ENCODE results near the gene DAND5. TPM values are rescaled to one million over a fixed set of nuclear protein-coding genes. Genes with fewer than 3 reads are reported as not detected.
A peak's percentile ranks its signal among the peaks of the same experiment; 100 is the strongest.

Gene DAND5
- total RNA-seq, 1 experiment from 2014 or later: 0.17 TPM

DNA sequence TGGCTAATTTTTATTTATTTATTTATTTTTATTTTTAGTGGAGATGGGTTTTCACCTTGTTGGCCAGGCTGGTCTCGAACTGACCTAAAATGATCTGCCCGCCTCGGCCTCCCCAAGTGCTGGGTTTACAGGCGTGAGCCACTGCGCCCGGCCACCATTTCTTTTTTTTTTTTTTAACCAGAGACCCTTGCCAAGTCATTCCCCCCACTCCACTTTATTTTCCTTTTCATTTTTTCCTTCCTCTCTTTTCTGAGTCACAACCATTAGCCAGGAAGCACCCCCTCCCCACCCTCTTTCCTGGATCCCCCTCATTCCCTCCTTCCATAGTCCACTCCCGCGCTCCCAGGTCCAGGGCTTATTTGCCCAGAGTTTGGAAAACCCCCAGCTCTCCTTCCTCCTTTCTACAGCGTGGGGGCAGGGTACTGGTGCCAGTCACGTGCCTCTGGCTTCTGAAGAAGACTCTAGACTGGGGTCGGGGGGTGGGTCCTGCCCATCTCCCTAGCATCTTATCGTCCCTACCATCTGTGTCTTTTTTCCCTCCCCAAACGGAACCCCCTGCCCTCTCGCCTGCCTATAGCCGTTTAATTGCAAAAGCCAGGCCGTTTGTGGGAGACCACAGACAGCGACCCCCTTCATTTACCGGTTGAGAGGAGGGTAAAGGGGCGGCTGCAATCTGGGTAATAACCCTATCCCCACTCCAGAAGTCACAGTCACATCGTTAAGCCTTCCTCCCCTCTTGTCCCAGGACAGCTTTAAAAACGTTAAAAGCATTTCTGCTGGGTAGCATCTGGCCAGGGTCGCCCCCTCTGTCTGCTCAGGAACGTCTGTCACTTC is 32.1 kb upstream of the DAND5 start:
- no peaks in the 10 kb centered on the region for H3K9me3 ChIP-seq (ENCODE audit: low read depth, low read length, poor library complexity, severe bottlenecking)
- DNase-seq (ENCODE audit: low spot score): peak; percentile 70
- peaks cover 34% of the 10 kb centered on the region for H3K4me1 ChIP-seq (ENCODE audit: insufficient read depth, low read length, poor library complexity, severe bottlenecking)
- H3K4me3 ChIP-seq (ENCODE audit: low read depth, low read length, poor library complexity, severe bottlenecking): peak overlapping the region; percentile 91
- BruUV-seq (replicated peaks): no TSS peak
- ChIA-PET CTCF (interaction anchor here (0.6 to 0.7 kb wide), 2 partner anchors 15 to 161 kb away, joined by 3 to 12 read pairs; no protein-coding TSS in a partner anchor), POLR2A (ENCODE audit: low non-redundant PET) (no interaction called here)
- intact Hi-C loops (cut with micrococcal nuclease; ENCODE audit: unreplicated experiment): no loop called here
- no peaks in the 10 kb centered on the region for H3K27me3 ChIP-seq (replicated peaks; ENCODE audit: insufficient read depth, low read depth, low read length, poor library complexity)
- TF ChIP-seq, protein P1, sequence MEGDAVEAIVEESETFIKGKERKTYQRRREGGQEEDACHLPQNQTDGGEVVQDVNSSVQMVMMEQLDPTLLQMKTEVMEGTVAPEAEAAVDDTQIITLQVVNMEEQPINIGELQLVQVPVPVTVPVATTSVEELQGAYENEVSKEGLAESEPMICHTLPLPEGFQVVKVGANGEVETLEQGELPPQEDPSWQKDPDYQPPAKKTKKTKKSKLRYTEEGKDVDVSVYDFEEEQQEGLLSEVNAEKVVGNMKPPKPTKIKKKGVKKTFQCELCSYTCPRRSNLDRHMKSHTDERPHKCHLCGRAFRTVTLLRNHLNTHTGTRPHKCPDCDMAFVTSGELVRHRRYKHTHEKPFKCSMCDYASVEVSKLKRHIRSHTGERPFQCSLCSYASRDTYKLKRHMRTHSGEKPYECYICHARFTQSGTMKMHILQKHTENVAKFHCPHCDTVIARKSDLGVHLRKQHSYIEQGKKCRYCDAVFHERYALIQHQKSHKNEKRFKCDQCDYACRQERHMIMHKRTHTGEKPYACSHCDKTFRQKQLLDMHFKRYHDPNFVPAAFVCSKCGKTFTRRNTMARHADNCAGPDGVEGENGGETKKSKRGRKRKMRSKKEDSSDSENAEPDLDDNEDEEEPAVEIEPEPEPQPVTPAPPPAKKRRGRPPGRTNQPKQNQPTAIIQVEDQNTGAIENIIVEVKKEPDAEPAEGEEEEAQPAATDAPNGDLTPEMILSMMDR (conservative IDR thresholded peaks at IDR 0.05; ENCODE audit: low read depth, low read length): no peak
- TF ChIP-seq EZH2 (IDR thresholded peaks at IDR 0.05; ENCODE audit: borderline replicate concordance, low read depth, low read length, poor library complexity, severe bottlenecking): no peak
- peak overlapping the region; percentile 95 for H3K27ac ChIP-seq (ENCODE audit: low read depth, low read length, poor library complexity, severe bottlenecking)
- H3K36me3 ChIP-seq (ENCODE audit: insufficient read depth, low read length, poor library complexity, severe bottlenecking): peaks cover 36% of the 10 kb centered on the region

DNA sequence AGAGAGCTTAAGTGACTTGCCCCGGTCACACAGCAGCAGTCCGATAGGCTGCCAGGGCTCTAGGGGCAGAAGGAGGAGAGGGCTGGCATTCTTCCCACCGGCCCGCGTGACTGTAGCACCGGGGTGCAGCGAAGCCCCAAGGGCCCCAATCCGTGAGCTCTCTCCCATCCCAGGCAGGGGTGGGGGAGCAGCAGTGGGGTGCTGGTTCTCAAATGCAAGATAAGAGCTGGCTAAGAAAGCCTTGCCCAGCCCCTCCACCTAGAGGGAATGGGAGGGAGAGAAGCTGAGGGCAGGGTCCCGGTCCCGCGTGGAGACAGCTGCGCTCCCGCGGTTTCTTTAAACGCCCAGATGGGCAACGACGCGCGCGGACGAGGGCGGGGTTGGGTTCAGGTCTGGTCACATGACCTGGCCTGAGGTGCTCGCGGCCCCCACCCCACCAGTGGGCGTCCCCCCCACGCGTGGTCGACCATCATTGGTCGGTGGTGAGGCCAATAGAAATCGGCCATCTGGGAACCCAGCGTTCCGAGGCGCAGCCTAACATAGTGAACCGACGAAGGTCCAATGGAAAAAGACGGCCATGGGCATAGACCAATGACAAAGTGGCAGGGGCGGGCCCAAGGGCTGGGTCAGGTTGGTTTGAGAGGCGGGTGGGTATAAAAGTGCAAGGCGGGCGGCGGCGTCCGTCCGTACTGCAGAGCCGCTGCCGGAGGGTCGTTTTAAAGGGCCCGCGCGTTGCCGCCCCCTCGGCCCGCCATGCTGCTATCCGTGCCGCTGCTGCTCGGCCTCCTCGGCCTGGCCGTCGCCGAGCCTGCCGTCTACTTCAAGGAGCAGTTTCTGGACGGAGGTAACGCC is 31.2 kb upstream of the DAND5 start, which contains the start of gene CALR:
Gene CALR (plus strand): TSS at position 683 of the 852 bp plus-strand sequence. CDS start 71 bp downstream, at position 754.
- Histone ChIP-seq H3K9me3 (ENCODE audit: low read depth, low read length, poor library complexity, severe bottlenecking) (no peaks in the 10 kb centered on the region), H3K27me3 (replicated peaks; ENCODE audit: insufficient read depth, low read depth, low read length, poor library complexity) (no peaks in the 10 kb centered on the region), H3K36me3 (ENCODE audit: insufficient read depth, low read length, poor library complexity, severe bottlenecking) (peaks cover 44% of the 10 kb centered on the region), H3K4me3 (ENCODE audit: low read depth, low read length, poor library complexity, severe bottlenecking) (peak within 1 kb of the TSS; percentile 91), H3K27ac (ENCODE audit: low read depth, low read length, poor library complexity, severe bottlenecking) (peak within 1 kb of the TSS; percentile 95), H3K4me1 (ENCODE audit: insufficient read depth, low read length, poor library complexity, severe bottlenecking) (peaks cover 32% of the 10 kb centered on the region)
- no TSS peak for BruUV-seq (replicated peaks)
- intact Hi-C loops (cut with micrococcal nuclease; ENCODE audit: unreplicated experiment): no loop called here
- ChIA-PET CTCF (interaction anchor here (0.5 to 0.6 kb wide), 2 partner anchors 161 to 162 kb away, joined by 3 to 4 read pairs; no protein-coding TSS in a partner anchor), POLR2A (ENCODE audit: low non-redundant PET) (no interaction called here)
- TF ChIP-seq, protein P1 (conservative IDR thresholded peaks at IDR 0.05; ENCODE audit: low read depth, low read length): no peak
- TF ChIP-seq EZH2 (IDR thresholded peaks at IDR 0.05; ENCODE audit: borderline replicate concordance, low read depth, low read length, poor library complexity, severe bottlenecking): no peak
- DNase-seq (ENCODE audit: low spot score): peak; percentile 100

DNA sequence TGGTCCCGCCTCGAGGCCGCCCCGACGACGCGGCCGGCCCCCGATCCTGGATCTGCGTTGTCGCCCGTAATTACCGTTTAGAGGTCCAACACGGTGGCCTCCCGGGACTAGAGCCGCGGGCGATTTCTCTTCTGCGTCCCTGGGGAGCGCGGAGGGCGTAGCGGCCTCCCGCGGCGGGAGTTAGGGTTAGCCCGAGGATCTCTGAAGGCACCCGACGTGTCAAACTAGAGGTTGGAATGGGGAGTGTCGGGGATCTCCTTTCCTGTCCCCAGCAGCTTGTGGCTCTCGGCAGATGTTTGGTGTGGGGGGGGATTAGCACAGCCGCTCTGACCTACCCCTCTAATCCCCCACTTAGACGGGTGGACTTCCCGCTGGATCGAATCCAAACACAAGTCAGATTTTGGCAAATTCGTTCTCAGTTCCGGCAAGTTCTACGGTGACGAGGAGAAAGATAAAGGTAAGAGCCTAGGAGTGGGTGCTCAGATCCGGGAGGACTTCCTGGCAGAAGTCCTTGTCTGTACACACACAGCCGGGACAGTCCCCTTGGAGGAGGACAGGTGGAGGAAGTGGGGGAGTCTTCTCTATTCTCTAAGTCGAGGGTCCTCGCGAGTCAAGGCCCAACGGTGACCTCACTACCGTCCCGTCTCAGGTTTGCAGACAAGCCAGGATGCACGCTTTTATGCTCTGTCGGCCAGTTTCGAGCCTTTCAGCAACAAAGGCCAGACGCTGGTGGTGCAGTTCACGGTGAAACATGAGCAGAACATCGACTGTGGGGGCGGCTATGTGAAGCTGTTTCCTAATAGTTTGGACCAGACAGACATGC is 30.4 kb upstream of the DAND5 start:
- TF ChIP-seq EZH2 (IDR thresholded peaks at IDR 0.05; ENCODE audit: borderline replicate concordance, low read depth, low read length, poor library complexity, severe bottlenecking): no peak
- TF ChIP-seq, protein P1 (conservative IDR thresholded peaks at IDR 0.05; ENCODE audit: low read depth, low read length): 0 out of 2 replicates have a peak, but pooled peaks have one; percentile 18
- intact Hi-C loops (cut with micrococcal nuclease; ENCODE audit: unreplicated experiment): no loop called here
- H3K27me3 ChIP-seq (replicated peaks; ENCODE audit: insufficient read depth, low read depth, low read length, poor library complexity): no peaks in the 10 kb centered on the region
- H3K4me3 ChIP-seq (ENCODE audit: low read depth, low read length, poor library complexity, severe bottlenecking): peak overlapping the region; percentile 91
- no peak for DNase-seq (ENCODE audit: low spot score)
- POLR2A ChIA-PET (ENCODE audit: low non-redundant PET): no interaction called here
- peak overlapping the region; percentile 95 for H3K27ac ChIP-seq (ENCODE audit: low read depth, low read length, poor library complexity, severe bottlenecking)
- no peaks in the 10 kb centered on the region for H3K9me3 ChIP-seq (ENCODE audit: low read depth, low read length, poor library complexity, severe bottlenecking)
- peaks cover 52% of the 10 kb centered on the region for H3K36me3 ChIP-seq (ENCODE audit: insufficient read depth, low read length, poor library complexity, severe bottlenecking)
- CTCF ChIA-PET: no interaction called here
- TSS peak; percentile 72 for BruUV-seq (replicated peaks)
- peaks cover 32% of the 10 kb centered on the region for H3K4me1 ChIP-seq (ENCODE audit: insufficient read depth, low read length, poor library complexity, severe bottlenecking)

Measured in A673 (cell line).